Smooth muscle cell (in vitro differentiated cells): ENCODE measurements around the gene NIPA2. TPM values are rescaled to one million over a fixed set of nuclear protein-coding genes. Genes with fewer than 3 reads are reported as not detected.

Experiments used
- DNase-seq: peaks from one replicate; lab custom pipeline; 2025; ENCODE audit not compliant: unreplicated experiment; lab: John Stamatoyannopoulos, UW
- H2AFZ ChIP-seq: fragments of 200-600 bp; sonication (generic); 2 replicates; pipeline ENCODE4 v1.6.0; 2016; ENCODE audit warnings: antibody characterized with exemption, low read depth, mild to moderate bottlenecking
- H3F3A ChIP-seq: fragments of 200-600 bp; sonication (generic); 2 replicates; pipeline ENCODE4 v1.6.0; 2017; ENCODE audit warnings: antibody characterized with exemption, low read depth
- H3K27ac ChIP-seq: fragments of 200-600 bp; sonication (generic); 2 replicates; pipeline ENCODE4 v1.5.1; 2016; ENCODE audit warnings: low read depth, mild to moderate bottlenecking
- H3K27me3 ChIP-seq: fragments of 200-600 bp; sonication (generic); 2 replicates; pipeline ENCODE4 v1.6.1; 2016; ENCODE audit warnings: low read depth, mild to moderate bottlenecking
- H3K36me3 ChIP-seq: fragments of 200-600 bp; sonication (generic); 2 replicates; pipeline ENCODE4 v1.5.1; 2016; ENCODE audit warnings: low read depth
- H3K4me1 ChIP-seq: fragments of 200-600 bp; sonication (generic); 2 replicates; pipeline ENCODE4 v1.5.1; 2016; ENCODE audit warnings: low read depth
- H3K4me2 ChIP-seq: fragments of 200-600 bp; sonication (generic); 2 replicates; pipeline ENCODE4 v1.6.0; 2016; ENCODE audit warnings: mild to moderate bottlenecking
- H3K4me3 ChIP-seq: fragments of 200-600 bp; sonication (generic); 2 replicates; pipeline ENCODE4 v1.5.1; 2016; ENCODE audit warnings: mild to moderate bottlenecking
- H3K79me2 ChIP-seq: fragments of 200-600 bp; sonication (generic); 2 replicates; pipeline ENCODE4 v1.6.0; 2016; ENCODE audit warnings: low read depth, mild to moderate bottlenecking
- H3K9ac ChIP-seq: fragments of 200-600 bp; sonication (generic); 2 replicates; pipeline ENCODE4 v1.6.0; 2016; ENCODE audit warnings: low read depth
- H3K9me3 ChIP-seq: fragments of 200-600 bp; sonication (generic); replicated peaks from 2 replicates; pipeline ENCODE4 v1.5.1; 2016; ENCODE audit warnings: low read depth
- H4K20me1 ChIP-seq: fragments of 200-600 bp; sonication (generic); 2 replicates; pipeline ENCODE4 v1.6.0; 2016; ENCODE audit warnings: low read depth
- WGBS: methylation state at CpG from one replicate; pipeline ENCODE4 v1.1.7; 2016; ENCODE audit warnings: low lambda C conversion rate; 5-methylcytosine and 5-hydroxymethylcytosine counted together
- polyA plus RNA-seq: library from polyadenylated mRNA; unstranded; fragments of >200 nt; fragmentation: Nextera tagmentation; extraction: Ambion mirVana; gene quantifications from 2 replicates; pipeline ENCODE4 v1.2.1, GENCODE V29; 2016
- total RNA-seq: library from RNA; depleted of rRNA; stranded (reverse); fragments of >200 nt; gene quantifications from 2 replicates; pipeline ENCODE4 v1.2.3, GENCODE V29; 2014
- TF ChIP-seq, protein P1 (sequence below): fragments of 200-600 bp; sonication (generic); IDR thresholded peaks from 2 replicates; pipeline ENCODE4 v1.5.1; 2017; ENCODE audit warnings: borderline replicate concordance, mild to moderate bottlenecking, antibody characterized with exemption; ENCODE audit not compliant: insufficient read depth, poor library complexity, severe bottlenecking

NIPA2 gene
- total and polyA plus RNA-seq, 2 experiments from 2014 or later, result 44.7 to 70.5 TPM

DNA sequence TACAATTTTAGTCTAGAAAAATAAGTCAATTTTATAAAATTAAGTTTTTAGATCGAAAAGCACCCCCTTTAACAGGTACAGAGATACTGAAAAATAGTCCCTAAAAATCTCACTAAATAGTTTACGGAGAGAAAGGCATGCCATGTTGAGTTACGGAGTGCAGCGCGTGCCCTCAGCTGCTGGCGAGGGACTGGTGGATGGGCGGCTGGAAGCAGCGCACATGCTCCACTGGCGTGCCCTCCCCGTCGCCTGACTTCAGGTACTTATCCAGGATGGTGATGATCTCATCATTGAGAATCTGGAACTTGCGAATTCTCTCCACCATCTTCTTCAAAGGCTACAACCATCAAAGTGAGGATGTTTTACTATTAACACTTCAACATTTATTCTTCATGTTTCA lies 31.4 kb downstream of the NIPA2 start:
- no peak for DNase-seq
- H2AFZ ChIP-seq, result no peak overlapping the region
- peaks cover 18% of the 10 kb centered on the region for H4K20me1 ChIP-seq
- H3K9ac ChIP-seq, result no peak overlapping the region
- no peak overlapping the region for H3K27ac ChIP-seq
- WGBS, result 96% methylated on average over 12 of the region's 12 CpGs
- H3K27me3 ChIP-seq, result no peaks in the 10 kb centered on the region
- H3F3A ChIP-seq, result peaks cover 14% of the 10 kb centered on the region
- no peaks in the 10 kb centered on the region for H3K79me2 ChIP-seq
- H3K9me3 ChIP-seq, result no peaks in the 10 kb centered on the region
- peaks cover 27% of the 10 kb centered on the region for H3K36me3 ChIP-seq
- no peak overlapping the region for H3K4me3 ChIP-seq
- TF ChIP-seq, protein P1, sequence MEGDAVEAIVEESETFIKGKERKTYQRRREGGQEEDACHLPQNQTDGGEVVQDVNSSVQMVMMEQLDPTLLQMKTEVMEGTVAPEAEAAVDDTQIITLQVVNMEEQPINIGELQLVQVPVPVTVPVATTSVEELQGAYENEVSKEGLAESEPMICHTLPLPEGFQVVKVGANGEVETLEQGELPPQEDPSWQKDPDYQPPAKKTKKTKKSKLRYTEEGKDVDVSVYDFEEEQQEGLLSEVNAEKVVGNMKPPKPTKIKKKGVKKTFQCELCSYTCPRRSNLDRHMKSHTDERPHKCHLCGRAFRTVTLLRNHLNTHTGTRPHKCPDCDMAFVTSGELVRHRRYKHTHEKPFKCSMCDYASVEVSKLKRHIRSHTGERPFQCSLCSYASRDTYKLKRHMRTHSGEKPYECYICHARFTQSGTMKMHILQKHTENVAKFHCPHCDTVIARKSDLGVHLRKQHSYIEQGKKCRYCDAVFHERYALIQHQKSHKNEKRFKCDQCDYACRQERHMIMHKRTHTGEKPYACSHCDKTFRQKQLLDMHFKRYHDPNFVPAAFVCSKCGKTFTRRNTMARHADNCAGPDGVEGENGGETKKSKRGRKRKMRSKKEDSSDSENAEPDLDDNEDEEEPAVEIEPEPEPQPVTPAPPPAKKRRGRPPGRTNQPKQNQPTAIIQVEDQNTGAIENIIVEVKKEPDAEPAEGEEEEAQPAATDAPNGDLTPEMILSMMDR, result no peak
- H3K4me2 ChIP-seq, result no peak overlapping the region
- no peaks in the 10 kb centered on the region for H3K4me1 ChIP-seq

DNA sequence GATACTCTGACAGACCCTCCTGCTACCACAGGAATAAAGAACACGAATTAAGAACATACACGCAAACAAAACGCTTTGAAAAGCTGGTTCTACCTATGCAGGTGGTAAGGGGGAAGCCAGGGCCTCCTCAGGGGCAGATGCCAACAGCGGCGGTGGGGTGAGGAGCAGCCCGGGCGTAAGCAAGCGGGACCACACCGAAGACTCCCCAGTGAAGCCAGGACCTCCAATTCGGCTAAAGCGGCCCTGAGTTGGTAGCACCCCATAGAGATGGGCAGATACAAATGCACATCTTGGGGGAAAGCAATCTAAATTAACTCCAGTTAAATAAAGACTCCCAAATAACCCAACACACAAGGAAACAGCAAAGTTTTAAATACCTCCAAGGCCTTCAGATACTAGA lies 32.4 kb downstream of the NIPA2 start:
- Histone ChIP-seq H4K20me1 (peaks cover 15% of the 10 kb centered on the region), H2AFZ (no peak overlapping the region), H3F3A (peaks cover 11% of the 10 kb centered on the region), H3K27ac (no peak overlapping the region), H3K9me3 (no peaks in the 10 kb centered on the region), H3K4me2 (no peak overlapping the region), H3K4me1 (no peaks in the 10 kb centered on the region), H3K79me2 (no peaks in the 10 kb centered on the region), H3K4me3 (no peak overlapping the region), H3K36me3 (peaks cover 27% of the 10 kb centered on the region), H3K9ac (no peak overlapping the region), H3K27me3 (no peaks in the 10 kb centered on the region)
- DNase-seq, result no peak
- TF ChIP-seq, protein P1, result no peak
- WGBS, result 91% methylated on average over 11 of the region's 11 CpGs

DNA sequence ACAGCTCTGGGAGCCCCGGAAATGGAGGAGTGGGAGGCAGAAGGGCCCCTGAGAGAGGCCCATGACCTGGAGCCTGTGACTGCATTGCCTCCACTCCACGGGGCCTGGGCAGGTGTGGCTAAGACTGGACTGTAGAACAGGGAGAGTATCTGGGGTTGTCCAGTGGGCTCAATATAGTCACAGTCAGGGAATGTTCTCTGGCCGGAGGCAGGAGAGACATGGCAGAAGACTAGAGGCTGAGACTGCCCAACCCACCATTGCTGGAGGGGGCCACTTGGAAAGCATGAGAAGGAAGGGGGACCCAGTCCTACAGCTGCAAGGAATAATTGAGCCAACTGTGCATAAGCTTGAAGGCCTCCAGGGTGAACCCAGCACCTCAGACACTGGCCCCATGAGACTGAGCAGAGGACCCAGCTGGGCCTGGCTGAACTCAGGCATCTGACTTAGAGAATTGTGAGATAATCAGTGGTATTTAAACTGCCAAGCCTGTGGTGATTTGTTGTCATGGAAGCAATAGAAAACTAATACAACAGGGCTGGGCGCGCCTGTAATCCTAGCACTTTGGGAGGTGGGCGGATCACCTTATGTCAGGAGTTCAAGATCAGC lies 33.1 kb downstream of the NIPA2 start:
- Histone ChIP-seq H3F3A (peaks cover 11% of the 10 kb centered on the region), H2AFZ (no peak overlapping the region), H3K27me3 (no peaks in the 10 kb centered on the region), H3K9me3 (no peaks in the 10 kb centered on the region), H3K9ac (no peak overlapping the region), H3K4me3 (no peak overlapping the region), H3K27ac (no peak overlapping the region), H3K36me3 (peaks cover 24% of the 10 kb centered on the region), H3K4me2 (no peak overlapping the region), H4K20me1 (peaks cover 12% of the 10 kb centered on the region), H3K79me2 (no peaks in the 10 kb centered on the region), H3K4me1 (no peaks in the 10 kb centered on the region)
- DNase-seq, result no peak
- TF ChIP-seq, protein P1, result no peak
- 94% methylated on average over 6 of the region's 6 CpGs for WGBS

DNA sequence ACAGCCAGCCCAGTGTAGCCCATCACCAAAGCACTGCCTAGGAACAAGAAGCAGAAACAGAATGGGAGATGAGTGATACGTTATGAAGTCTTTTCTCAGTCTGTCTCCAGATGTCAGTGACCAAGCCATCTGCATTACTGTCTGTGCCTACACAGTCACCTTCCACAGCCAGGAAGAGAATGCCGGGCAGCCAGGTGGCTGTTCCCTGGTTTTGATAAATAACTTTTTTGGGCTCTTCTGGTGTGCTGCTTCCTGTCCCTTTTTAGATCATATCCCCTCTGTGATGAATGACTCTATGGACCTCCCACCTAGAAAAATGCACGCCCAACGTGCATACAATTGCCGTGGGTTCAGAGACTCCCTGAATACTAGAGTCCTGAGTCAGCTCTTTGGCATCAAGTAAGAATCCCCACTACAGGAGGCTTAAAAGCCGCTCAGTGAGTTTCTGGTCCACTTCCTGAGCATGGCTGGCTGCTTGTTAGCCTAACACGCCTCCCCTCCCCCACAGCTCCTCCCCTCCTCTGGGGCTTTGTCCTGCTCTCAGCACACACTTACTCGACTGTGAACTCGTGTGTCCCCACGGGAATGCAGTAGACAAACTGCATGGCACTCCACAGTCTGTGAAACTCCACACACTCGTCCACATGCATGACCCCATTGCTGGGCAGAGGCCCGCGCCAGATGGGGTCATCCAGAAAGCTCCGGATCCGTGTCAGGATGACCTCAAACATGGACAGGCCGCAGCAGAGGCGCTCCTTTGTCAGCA lies 34.7 kb downstream of the NIPA2 start:
- Histone ChIP-seq H3K36me3 (peaks cover 10% of the 10 kb centered on the region), H4K20me1 (peaks cover 25% of the 10 kb centered on the region), H3K9me3 (no peaks in the 10 kb centered on the region), H3K27me3 (no peaks in the 10 kb centered on the region), H3K4me2 (no peak overlapping the region), H3K27ac (peak overlapping the region; percentile 44), H3K4me1 (no peaks in the 10 kb centered on the region), H2AFZ (no peak overlapping the region), H3K4me3 (no peak overlapping the region), H3F3A (peaks cover 11% of the 10 kb centered on the region), H3K9ac (no peak overlapping the region), H3K79me2 (no peaks in the 10 kb centered on the region)
- TF ChIP-seq, protein P1, result no peak
- no peak for DNase-seq
- WGBS, result 50% methylated on average over 17 of the region's 17 CpGs
